OCI-LY3 (cell line): ENCODE data around the gene L3HYPDH.

Experiments
- CTCF ChIP-seq: fragments of 200-600, 300-600 bp; sonication (generic); IDR thresholded peaks from 2 replicates; pipeline ENCODE4 v1.5.1; 2014; ENCODE audit warnings: antibody characterized with exemption, low read length, low read depth
- EZH2phosphoT487 ChIP-seq: fragments of 200-600 bp; shearing (Covaris generic); IDR thresholded peaks from 2 replicates; pipeline ENCODE4 v1.6.1; 2018; ENCODE audit warnings: antibody characterized with exemption, mixed run types, low read depth

GRCh38 chr14:59507752-59508103 lies 23.5 kb upstream of the L3HYPDH start:
- TF ChIP-seq CTCF: no peak
- no peak for TF ChIP-seq EZH2phosphoT487
